GM15510 (cell line): ENCODE results near the gene STARD8.

Source experiments
- POLR2A ChIP-seq: IDR thresholded peaks from 3 replicates; pipeline ENCODE4 v1.6.1; 2011; ENCODE audit warnings: borderline replicate concordance; ENCODE audit not compliant: insufficient read length; ENCODE audit errors: extremely low read depth

STARD8 gene

DNA sequence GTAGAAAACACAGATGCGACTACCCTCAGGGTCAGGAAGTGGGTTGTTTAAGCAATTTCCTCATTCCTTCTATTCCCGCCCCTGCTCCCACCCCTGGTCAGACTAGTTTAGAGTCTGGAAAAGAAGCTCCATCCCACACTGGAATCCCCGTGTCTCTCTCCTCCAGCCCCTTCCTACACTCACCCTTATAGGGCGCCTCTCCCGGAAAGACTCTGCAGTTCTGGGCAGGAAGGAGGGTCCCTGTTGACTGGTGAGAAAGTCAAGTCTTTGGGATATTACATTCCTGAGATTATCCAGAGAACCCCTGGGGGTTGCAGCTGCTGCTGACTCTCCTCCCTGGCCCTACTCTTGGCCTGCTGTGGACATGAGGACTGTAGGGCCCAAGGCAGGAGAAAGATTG lies 11.9 kb downstream of the STARD8 start:
- TF ChIP-seq POLR2A = no peak

DNA sequence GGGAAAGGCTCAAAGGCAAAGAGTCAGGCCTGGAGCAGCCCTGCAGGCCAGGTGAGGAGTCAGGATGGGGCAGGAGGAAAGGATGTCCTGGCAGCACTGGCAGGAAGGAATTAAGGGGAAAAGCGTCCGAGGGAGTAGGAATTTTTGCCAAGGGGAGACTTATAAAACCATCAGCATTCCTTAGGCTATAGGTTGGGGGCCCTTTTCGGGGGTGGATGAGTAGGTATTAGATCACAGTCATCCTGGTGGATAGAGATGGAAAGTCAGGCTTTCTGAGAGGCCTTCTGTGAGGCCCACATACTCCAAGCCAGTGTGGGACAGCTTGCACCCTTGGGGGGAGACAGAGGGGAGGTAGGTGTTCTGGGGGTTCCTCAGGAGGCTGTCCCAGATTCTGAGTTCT lies 12.3 kb downstream of the STARD8 start:
- TF ChIP-seq POLR2A = no peak

DNA sequence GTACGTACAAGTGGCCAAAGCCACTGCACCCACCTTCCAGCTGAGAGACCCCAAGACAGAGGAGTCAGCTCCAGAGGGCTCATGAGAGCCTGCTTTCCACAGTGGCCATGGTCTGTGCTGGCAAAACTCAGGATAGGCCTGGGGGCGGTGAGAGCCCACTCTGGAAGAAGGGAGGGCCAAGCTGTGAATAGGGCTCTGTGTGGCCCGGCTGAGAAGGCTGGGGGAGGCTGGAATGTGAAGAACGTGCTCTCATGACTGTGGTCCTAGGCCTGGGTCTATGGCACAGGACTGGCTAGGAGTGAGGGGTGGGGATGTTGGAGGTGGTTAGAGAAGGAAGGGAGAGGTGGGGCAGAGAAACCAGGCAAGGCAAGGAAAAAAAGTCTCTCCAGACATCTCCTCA lies 13.3 kb downstream of the STARD8 start:
- no peak for TF ChIP-seq POLR2A

DNA sequence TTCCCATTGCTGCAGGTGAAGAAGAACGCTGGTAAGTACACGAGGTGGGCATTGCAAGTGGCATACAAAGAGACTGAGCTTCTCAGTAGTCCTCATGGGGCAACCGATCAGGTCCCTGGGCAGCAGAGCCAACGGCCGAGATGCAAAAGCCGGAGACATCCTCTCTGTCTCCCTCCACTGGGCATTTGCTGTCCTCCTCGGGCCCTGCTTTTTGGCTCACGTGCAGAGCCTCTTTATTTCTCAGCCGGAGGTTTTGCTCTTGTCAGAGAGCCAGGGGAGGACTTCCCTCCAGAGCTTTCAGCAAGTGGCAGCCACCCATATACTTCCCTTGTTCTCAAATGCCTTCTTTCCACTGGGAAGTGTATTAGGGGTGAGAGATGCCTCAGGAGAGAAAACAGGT lies 18.0 kb downstream of the STARD8 start:
- no peak for TF ChIP-seq POLR2A

DNA sequence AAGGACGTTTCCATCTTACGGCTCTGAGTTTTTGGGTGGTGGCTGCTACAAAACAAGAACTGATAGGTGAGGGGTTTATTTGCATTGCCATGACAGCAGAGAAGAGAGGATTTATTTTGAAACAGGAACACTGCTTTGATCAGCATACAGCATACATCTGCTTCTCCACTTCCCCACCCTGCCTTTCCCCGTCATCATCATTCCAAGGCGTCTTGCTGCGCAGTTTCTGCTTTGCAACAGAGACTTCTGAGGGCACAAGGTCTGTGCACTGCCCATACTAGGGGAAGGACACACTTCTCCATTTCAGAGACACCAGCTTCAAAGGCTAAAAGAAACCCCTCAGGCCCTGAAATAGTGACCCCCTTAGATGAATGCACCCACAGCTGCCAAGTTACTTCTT lies 19.1 kb downstream of the STARD8 start:
- no peak for TF ChIP-seq POLR2A

DNA sequence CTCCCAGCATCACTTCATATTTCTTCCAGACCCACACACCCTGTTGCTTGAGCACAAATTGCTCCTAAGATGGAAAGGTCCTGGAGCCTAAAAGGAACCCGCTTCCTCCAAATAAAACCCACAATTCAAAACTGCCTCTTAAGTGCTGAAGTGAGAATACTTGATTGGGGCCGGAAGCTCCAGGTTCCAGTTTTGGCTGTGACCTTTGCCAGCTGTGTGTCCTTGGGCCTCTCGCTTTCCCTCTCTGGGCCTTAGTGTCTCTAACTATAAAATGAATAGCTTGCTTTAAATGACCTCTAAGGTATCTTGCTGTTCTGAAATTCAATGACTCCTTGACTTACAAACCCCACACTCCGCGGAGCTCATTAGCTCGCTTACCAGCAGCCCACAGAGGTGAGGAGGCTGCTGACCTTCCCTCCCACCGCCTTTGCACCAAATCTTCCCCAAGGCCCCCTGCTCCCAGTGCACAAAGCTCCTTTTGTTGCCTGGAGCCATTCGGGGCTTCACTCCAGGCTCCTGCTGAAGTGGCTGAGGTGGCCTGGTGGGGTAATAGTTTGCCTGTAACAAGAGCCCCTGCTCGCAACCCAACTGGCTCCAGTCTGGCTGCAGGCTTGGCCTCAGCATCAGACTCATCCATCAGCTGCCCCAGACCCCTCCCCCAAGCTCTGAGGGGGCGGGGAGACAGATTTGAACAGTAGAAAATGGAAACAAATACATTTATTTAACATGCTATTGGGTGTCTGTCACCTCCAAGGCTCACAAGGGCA lies 21.8 kb downstream of the STARD8 start:
- TF ChIP-seq POLR2A = no peak

DNA sequence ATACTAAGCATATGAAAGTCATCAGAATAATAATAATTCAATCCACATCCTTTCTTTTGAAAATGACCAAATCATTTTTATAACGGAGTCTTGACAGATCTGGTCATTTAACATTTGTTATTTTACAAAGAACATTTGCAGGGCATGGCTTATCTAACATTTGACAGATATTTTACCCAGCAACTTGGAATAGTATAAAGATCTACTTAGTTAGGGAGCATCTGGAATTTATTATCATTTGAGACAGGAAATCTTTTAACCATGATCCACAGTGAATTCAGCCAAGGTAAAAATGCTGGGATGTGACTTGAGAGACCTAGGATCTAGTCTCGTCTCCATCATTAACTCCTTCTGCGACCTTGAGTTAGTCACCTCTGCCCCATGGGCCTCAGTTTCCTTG lies 22.4 kb downstream of the STARD8 start:
- no peak for TF ChIP-seq POLR2A

DNA sequence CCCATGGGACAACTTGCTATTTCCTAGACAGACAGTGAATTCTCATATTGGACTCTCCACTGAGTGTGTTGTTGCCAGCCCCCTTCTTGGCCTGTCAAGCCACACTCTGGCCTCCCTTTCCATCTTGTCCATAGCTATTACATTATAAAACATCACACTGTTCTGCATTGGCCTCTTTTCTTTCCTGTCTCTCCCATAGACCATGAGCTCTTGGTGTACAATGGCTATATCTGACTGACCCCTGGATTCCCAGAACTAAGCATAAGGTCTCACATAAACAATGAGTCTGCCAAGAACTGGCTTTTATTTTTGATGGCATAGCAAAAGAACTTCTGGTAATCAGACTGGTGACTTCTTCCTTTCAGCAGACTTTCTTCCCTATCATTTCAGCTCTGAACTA lies 23.8 kb downstream of the STARD8 start:
- TF ChIP-seq POLR2A = no peak

DNA sequence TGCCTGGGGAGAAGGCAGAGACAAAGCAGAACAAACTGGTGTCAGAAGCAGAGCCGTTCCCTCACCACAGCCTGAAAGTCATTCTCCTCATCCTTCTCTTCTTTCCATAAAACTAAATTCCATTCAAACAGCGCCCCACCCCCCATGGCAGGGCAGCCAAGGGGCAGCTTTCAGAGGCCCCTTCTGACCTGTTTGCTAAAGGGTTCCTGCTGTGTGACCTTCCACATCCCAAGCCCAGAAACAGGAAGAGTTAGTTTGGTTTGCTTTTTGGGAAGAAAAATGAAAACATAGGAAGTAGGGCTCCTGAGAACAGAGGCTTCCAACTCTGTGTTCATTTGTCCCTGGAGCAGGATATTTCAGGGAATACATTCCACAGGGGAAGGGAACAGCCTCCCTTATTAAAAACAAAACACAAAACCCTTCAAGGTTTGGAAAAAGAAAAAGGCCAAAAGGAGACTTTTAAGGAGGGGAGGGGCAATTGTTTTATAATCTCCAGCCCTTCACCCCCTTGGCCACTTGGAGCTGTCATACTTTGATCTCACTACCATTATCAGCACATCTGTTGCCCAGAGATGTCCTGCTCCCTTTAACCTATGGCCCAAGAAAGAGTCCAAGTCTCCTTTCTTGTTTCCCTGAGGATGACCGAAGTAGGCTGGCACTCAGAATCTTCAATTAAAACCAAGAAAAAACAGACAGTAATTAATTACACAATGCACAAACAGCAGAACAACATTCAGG lies 25.3 kb downstream of the STARD8 start:
- no peak for TF ChIP-seq POLR2A

DNA sequence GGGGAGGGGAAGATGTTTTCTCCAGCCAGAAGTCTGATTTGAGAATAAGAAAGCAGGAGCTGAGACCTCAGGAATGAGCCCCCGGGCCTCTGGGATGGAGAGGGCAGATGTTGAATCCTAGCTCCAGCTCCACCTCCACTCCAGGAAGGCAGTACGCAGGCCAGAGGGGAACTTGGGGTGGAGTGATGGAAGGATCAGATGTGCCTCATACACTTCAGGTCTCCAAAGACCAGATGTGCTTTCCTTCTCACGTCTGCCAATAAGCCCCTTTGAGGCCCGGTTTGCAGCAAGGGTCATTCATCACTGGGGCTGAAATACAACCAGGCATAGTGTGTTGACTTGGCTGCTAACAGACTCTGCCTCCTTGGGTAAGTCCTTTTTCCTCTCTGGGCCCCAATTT lies 28.1 kb downstream of the STARD8 start:
- TF ChIP-seq POLR2A = no peak

DNA sequence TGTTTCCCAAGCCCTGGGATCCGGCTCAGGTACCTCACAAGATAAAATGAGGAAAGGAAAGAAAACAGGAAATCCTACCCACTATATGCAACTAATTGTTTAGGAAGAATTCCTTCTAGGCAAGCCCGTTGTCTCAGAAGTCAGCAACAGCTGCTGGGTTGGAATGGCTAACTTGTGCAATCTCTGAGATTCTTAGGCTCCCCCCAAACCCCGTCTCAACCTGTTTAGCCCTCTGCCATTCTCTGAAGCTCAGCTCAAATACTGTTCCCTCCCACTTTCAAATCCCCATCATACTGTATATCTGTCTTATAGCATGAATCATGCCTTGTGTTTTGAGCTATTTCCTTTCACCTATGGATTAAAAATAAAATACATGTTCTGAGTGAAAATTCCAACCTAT lies 28.9 kb downstream of the STARD8 start:
- no peak for TF ChIP-seq POLR2A

DNA sequence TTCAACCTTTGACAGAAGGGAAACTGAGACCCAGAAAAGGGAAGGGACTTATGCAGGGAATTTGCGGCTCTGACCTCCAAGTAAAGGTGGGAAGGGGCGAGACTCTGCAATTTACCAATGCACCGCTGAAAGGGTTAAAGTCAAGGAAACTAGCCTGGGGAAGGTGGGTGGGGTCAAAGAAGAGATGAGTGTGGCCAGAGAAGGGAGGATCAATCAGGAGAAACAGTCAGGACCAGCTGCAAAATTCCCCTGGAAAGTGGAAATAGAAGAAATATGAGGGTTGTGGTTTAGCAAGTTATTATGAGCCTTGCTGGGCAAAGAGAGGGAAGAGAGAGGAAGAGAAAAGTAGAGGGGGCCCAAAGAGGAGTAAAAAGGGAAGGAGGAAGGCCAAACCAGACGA lies 30.5 kb downstream of the STARD8 start:
- no peak for TF ChIP-seq POLR2A

DNA sequence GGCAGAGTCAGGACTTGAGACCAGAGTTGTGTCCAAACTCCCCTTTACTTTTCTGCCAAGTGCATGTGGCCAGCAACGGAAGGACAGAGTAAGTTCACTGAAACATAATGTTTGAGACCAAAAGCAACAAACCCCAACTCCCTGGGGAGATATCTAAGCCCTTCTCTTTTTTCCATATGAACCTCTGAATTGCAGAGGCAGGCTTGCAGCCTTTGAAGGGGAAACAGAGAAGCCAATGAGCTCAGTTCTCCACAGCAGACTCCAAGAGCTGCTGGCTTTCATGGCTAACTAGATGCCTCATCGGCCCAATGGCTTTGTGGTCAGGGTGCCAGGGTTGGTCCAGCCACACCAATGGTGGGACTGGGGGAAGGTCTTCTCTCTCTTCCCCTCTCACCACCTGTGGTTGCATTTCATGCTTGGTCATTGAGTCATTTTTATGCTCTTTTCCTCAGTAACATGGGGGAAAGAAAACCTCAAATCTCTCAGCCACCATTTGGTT lies 34.0 kb downstream of the STARD8 start:
- TF ChIP-seq POLR2A = no peak

DNA sequence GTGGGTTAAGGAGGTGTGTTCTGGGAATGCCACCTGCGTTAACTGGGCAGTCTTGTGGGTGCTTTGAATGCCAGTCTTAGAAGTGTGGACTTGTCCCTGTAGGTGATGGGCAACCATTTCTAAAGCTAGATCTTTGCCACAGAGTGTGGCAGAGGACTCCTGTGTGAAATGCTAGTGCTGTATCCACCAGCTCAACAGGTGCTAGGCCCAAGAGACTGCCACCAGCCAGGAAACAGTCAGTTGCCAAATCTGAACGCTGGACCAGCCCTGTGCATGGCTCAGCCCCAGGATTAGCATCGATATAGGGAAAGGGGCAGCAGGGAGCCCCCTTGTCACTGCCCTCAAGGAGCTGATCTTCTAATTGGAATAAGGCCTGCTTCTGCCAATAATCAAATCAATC lies 35.3 kb downstream of the STARD8 start:
- TF ChIP-seq POLR2A = no peak

DNA sequence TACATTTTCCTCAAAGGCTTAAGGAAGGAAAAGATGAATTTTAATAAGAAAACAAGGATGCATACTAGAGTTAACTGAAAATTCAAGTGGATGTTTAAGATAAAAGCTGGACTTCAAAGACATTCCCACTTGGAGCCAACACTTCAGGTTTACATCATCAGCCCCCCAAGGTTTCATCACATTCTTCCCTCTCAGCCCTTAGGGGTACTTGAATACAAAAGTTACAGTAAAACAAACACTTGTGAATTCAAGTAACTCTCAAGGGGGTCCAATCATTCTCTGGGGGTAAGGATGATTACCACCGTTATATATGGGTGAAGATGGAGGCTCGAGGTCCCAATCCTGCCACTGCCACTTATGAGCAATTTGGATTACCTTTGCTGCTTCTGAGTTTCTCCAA lies 36.1 kb downstream of the STARD8 start:
- no peak for TF ChIP-seq POLR2A
